ENCODE data around the gene ABLIM1.

Gene ABLIM1

DNA sequence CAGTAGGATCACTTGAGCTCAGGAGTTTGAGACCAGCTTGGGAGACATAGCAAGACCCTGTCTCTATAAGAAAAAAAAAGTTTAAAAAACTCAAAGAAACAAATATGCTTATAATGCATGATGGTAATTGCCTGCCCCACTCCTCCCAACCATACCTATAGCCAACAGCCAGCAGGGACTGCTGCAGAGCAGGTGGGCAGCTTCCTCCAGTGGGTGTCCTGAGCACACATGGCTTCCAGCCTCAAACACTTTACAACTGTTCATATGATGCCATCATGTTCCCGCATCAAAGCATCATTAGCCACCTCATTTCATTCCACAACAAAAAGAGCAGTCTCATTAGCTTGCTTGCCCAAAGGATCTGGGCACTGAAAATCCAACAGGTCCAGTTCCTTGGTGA, 42.0 kb downstream of the ABLIM1 start:
- no peak for FAIRE-seq

- FAIRE-seq, result no peak
Measured at GRCh38 chr10:114615600-114616007, 42.5 kb downstream of the ABLIM1 start.

- no peak for FAIRE-seq
Measured at GRCh38 chr10:114613237-114613979, 44.7 kb downstream of the ABLIM1 start.

DNA sequence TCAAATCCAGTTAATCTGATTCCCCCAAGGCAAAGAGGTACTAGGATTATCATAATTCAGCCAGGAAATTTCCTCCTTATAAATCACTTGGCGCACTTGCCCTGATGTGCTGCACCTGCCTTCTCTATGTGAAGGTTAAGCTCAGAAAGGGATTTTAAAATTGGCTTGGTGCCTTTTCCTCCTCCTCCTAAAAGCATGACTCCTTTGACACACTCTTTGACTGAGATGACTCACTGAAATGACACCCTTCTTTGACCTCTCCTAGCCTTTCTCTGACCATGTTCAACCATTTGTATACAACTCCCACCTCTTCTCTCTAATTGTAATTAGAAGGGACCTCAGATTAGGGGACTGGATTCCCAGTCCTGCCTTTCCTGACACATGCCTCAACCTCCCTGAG, 46.5 kb downstream of the ABLIM1 start:
- no peak for FAIRE-seq

DNA sequence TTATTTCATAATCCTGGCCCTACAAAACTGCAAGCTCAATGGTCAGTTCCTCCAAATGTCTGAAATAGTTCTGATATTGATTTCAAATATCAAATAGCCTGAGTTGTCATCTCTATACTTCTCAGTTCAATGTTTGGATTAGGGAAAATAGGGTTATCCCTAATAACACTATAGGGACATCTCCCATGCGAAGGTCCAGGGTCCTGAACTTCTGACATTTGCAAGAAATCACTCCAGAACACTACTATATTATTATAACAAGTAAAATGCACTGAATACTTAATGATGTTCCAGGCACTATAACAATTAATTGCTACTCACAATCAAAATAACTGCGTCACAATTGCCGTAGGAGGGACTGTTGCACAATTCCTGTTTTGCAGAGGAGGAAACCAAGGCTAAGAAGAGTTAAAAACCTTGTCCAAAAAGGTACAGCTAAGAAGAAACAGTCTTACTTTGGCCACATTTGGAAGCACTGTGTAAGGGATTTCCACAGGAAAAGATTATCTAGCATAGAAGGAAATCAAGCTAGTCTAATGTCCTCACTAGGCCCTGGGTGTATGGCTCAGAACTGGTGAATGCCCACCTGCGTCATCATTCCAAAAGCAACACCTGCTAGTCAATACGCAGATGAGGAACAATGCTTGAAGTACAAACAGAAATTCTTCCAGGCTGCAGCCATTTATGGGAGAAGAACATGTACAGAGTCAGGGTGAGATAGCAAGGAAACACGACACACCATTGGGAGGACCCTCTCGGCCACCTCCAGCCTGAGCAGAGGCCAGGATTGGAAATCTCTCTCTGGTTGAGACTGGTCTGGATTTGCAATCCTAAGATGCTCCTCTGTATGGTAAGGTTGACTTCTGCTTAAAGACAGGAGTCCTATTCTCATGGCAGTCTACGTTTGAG, 48.3 kb downstream of the ABLIM1 start:
- FAIRE-seq, result no peak

GRCh38 chr10:114607358-114607998, 50.6 kb downstream of the ABLIM1 start:
- no peak for FAIRE-seq

GRCh38 chr10:114605155-114605797, 52.8 kb downstream of the ABLIM1 start:
- no peak for FAIRE-seq

DNA sequence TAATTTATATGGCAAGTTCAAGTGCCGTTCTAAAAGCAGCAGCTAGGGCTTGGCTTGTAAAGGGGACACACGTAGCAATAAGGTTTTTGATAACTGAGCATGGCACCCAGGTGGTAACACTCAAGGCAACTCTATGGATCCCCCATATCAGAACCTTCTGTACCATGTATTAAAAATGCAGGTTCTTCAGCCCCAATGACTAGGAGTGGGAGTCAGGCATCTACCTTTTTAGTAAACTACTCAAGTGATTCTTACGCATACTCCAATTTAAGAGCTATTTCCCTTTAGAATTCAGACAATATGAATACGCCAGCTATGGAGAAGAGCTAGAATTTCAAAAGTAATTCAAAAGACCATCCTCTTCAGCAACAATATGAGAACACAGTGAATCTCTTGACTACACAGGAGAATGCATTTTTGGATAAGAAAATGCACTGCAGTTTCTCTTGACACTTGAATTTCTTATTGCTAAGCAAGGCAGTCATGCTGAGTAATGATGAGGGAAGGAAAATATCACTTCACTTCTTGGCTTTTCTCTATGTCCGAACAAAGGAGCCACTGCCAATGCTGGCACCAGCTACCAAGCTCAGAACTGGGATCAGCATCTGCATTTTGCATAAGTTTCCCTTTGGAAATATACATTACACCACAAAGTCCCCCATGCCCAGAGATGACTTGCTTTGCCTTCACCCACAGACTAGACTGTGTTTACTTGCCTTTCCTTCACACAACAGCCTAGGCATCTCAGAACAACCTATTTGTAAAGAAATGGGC, 53.5 kb downstream of the ABLIM1 start:
- FAIRE-seq, result no peak

GRCh38 chr10:114603948-114604347, 54.1 kb downstream of the ABLIM1 start:
- no peak for FAIRE-seq

DNA sequence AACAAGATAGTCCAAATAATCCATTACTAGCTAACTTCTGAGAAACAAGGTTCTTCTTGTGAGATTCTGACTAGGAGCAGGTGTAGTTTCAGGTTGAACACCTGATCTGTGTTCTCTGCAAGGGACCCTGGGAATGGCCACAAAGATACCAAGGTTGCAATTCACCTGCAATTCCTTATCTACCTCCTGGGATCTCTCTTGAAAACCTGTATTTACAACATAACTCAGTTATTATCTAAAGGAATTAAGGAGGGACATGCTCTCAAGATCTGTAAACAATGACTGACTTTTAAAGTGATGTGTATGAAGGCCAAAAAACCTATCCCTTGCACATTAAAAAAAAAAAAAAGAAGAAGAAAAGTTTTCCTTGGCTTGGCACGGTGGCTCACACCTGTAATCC, 54.8 kb downstream of the ABLIM1 start:
- no peak for FAIRE-seq

DNA sequence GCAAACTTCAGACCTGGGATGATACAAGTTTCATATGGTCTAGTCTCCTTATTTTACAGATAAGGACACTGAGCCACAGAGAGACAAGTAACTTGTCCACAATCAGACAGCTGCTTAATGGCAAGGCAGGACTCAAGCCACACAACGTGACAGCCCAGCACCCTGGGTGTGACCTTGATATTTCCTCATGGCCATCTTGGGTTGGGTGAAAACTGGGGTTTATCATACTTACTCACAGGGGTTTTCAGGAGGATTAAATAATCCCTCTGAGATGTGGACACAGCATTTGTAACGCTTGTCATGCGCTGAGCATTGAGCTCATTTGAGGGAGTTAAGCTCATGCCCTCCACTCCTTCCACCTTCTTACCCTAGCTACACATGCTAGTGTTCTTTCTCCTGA, 58.0 kb downstream of the ABLIM1 start:
- no peak for FAIRE-seq

DNA sequence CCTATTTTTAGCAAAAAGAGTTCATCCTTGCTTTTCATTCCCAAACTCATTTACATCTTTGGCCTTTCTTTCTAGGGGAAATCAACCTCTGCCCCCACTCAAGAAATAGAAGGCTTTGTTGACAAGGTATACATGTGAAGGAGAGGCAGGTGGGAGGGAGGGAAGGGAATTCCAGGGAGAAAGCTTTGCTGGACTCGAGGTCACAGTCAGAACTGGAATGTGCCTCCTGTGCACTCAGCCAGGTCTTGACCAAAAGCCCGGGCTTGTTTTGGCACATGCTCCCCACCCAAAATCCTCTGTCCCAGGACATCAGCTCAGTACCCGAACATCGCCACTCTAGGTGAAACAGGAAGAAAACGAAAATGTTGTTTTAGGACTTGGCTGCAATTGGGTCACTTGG, 61.3 kb downstream of the ABLIM1 start:
- no peak for FAIRE-seq

- FAIRE-seq, result no peak
Measured at GRCh38 chr10:114593816-114594468, 64.1 kb downstream of the ABLIM1 start.

DNA sequence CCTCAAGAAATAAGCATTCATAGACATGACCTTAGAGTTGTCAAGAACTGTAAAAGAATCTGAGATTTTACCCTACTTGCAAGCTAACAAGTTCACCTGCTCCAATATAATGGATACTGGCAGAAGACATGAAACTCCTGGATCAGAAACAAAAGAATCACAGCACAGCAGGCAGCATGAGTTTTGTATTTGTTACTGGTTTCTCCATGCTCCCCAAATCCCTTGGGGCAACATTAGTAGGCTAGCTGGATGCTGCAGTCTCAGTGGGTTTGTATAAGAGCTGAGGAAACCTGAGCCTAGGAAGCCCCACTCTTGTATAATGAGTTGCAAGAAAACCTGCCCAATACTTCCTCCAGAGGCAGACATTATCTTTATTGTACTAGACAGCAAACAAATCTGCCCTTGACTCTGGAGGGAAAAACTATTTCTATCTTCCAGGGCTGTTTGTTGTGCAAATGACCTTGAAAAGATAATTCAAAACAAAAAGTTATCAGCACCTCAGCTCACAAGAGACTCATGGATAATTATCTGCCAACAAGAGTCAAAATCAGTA, 64.8 kb downstream of the ABLIM1 start:
- no peak for FAIRE-seq

- no peak for FAIRE-seq
Measured at GRCh38 chr10:114590993-114591392, 67.1 kb downstream of the ABLIM1 start.

GRCh38 chr10:114584419-114584818, 73.7 kb downstream of the ABLIM1 start:
- FAIRE-seq, result no peak

DNA sequence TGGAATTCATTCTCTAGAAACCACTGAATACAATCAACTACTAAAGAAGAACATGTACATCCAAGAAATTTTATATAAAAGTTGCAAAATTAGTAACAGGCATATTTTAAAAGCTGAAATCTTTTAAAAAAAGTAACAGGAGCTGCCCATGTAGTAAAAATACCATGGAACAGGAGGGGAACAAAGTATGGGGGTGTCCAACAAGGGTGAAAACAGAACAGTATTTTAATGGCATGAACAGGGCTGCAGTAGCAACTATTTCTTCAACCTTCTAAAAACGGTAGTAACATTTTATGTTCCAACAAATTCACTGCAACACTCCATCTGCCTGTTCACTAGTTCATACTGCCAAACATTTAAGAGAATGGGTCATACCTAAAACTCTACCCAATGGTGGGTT, 77.0 kb downstream of the ABLIM1 start:
- FAIRE-seq, result no peak

DNA sequence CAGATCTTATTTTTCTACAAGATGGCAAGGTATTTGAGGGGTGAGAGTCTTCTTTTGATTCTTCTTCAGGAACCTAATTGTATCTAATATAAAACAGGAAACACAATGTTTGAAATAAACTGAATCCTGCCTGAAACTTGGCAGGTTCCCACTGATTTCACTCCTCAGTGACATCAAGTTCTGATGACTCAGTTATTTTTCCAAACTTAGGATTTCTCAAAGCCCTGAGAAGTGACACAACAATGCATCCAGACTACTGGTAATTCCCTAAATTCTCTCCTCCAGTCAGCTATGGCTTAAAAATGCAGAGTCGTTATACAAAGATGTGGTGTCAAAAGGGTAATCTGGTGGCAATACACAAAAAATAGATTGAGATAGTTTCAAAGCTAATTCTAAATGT, 80.9 kb downstream of the ABLIM1 start:
- no peak for FAIRE-seq

DNA sequence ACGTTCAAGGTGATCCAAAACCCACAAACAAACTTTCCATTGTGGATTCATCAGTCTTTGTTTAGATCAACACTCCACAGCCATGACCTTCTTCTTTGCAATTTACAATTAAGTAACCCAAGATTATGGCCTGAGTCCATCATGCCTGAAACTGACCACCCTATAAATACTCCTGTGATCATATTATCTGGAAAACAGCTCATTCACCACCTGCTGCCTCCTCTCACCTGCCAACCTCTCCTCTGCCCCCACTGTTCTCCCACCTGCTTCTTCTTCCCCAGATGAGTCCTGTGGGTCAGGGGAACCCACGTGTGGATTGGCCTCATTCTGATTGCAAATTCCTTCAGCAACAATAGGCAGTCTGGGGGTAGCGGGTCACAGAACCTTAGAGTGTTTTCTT, 81.4 kb downstream of the ABLIM1 start:
- FAIRE-seq, result no peak

DNA sequence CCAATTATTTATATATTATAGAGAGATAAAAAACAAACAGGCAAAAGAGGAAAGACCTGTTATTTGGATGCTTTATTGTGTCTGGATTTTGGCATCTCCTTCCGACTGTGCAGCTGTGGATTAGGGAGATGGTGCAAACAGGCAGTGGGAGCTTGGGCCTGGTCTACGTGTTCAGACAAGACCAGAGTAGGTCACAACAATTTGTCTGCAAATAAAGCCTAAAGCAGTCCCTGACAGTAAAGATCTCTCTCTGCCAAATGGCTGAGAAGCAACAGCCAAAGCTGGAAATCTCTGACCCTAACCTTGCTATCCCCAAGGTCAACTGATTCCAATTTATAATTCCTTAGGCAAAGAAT, 82.0 kb downstream of the ABLIM1 start:
- FAIRE-seq, result no peak

- no peak for FAIRE-seq
Measured at GRCh38 chr10:114575417-114576131, 82.5 kb downstream of the ABLIM1 start.
